Chondrocyte (in vitro differentiated cells): ENCODE measurements around the gene LGI2. TPM values are rescaled to one million over a fixed set of nuclear protein-coding genes. Genes with fewer than 3 reads are reported as not detected.

Experiments
- DNase-seq: peaks from one replicate; pipeline ENCODE4 v3.0.0; 2021; ENCODE audit warnings: mixed read lengths, low spot score
- H3K27ac Mint-ChIP-seq: one replicate; pipeline ENCODE4 v1.8.0; 2021; ENCODE audit warnings: mild to moderate bottlenecking, moderate library complexity, mixed read lengths; ENCODE audit not compliant: unreplicated experiment
- H3K27me3 Mint-ChIP-seq: 2 replicates; pipeline ENCODE4 v1.8.0; 2021; ENCODE audit warnings: low read depth, mixed read lengths
- H3K36me3 Mint-ChIP-seq: 2 replicates; pipeline ENCODE4 v1.8.0; 2021; ENCODE audit warnings: low read depth, mixed read lengths
- H3K4me1 Mint-ChIP-seq: 2 replicates; pipeline ENCODE4 v1.8.0; 2021; ENCODE audit warnings: low read depth, mild to moderate bottlenecking, mixed read lengths
- H3K4me3 Mint-ChIP-seq: one replicate; pipeline ENCODE4 v1.8.0; 2021; ENCODE audit warnings: mild to moderate bottlenecking, moderate library complexity, mixed read lengths; ENCODE audit not compliant: unreplicated experiment
- H3K9me3 Mint-ChIP-seq: 2 replicates; pipeline ENCODE4 v1.8.0; 2021; ENCODE audit warnings: low read depth, mixed read lengths
- total RNA-seq: library from RNA; stranded (reverse); gene quantifications from 3 replicates; pipeline ENCODE4 v1.2.1, GENCODE V29; 2021
- TF ChIP-seq, protein P1 (sequence below): fragments of 200-600 bp; sonication (generic); IDR thresholded peaks from 2 replicates; pipeline ENCODE4 v1.5.0; 2021; ENCODE audit warnings: antibody characterized with exemption, mild to moderate bottlenecking, moderate library complexity

Gene LGI2
- total RNA-seq, 1 donor from 2014 or later = 0.30 TPM

DNA sequence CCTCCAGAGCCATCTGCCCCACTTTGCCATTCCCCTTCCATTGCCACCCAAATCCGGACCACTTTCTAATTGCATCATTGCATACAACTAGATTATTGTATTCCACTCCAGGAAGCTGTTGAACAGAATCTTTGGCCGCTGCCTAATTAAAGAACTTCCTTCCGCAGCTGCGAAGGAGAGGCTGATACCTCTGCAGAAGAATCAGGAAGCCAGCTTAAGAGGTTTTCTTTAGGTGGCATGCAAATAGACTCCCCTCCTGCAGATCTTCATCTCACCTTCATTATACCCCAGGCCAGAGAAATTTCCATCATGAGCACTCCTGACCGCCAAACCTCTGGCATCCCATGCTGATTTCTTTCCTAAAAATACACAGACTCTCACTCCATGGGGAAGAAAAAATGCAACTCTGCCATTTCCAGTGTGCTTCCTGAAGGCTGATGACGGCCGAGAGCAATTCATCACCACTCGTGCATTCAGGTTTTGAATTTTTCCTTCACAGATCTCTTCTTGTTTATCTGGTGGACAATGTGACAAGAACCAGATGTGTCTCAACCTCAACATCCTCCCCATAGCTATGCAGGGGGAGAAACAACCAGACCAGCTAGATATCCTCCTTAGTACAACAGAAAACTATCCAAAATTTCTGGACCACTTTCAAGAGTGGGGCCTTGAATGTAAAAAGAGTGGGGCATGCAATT is 31.2 kb downstream of the LGI2 start:
- Mint-ChIP-seq H3K36me3 (no peaks in the 10 kb centered on the region), H3K27ac (no peak overlapping the region), H3K9me3 (peaks cover 3% of the 10 kb centered on the region), H3K4me3 (no peak overlapping the region), H3K27me3 (peaks cover 9% of the 10 kb centered on the region), H3K4me1 (peaks cover 13% of the 10 kb centered on the region)
- no peak for DNase-seq
- TF ChIP-seq, protein P1, sequence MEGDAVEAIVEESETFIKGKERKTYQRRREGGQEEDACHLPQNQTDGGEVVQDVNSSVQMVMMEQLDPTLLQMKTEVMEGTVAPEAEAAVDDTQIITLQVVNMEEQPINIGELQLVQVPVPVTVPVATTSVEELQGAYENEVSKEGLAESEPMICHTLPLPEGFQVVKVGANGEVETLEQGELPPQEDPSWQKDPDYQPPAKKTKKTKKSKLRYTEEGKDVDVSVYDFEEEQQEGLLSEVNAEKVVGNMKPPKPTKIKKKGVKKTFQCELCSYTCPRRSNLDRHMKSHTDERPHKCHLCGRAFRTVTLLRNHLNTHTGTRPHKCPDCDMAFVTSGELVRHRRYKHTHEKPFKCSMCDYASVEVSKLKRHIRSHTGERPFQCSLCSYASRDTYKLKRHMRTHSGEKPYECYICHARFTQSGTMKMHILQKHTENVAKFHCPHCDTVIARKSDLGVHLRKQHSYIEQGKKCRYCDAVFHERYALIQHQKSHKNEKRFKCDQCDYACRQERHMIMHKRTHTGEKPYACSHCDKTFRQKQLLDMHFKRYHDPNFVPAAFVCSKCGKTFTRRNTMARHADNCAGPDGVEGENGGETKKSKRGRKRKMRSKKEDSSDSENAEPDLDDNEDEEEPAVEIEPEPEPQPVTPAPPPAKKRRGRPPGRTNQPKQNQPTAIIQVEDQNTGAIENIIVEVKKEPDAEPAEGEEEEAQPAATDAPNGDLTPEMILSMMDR = no peak

DNA sequence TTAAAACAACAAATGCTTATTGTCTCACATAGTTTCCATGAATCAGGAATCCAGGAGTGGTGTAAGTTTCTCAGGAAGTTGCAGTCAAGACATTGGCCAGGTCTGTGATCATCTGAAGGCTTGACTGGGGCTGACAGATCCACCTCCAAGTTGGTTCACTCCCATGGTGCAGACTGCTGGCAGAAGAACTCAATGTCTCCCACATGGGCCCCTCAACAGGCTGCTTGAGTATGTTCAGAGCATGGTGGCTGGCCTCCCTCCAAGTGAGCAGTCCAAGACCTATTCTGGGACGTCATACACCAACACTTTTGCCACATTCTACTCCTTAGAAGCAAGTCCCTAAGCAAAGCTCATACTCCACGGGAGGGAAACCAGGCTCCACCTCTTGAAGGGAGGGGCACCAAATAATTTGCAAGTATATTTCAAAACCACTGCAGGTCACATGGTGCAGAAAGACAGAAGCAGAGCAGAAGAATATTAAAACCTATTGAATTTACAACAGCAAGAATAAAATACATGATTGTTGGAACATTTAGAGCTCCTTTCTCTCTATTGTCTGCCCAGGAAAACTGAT is 35.3 kb downstream of the LGI2 start:
- Mint-ChIP-seq H3K9me3 (peaks cover 7% of the 10 kb centered on the region), H3K4me3 (no peak overlapping the region), H3K4me1 (peaks cover 8% of the 10 kb centered on the region), H3K27me3 (peaks cover 4% of the 10 kb centered on the region), H3K36me3 (no peaks in the 10 kb centered on the region), H3K27ac (no peak overlapping the region)
- TF ChIP-seq, protein P1 = no peak
- DNase-seq = no peak

DNA sequence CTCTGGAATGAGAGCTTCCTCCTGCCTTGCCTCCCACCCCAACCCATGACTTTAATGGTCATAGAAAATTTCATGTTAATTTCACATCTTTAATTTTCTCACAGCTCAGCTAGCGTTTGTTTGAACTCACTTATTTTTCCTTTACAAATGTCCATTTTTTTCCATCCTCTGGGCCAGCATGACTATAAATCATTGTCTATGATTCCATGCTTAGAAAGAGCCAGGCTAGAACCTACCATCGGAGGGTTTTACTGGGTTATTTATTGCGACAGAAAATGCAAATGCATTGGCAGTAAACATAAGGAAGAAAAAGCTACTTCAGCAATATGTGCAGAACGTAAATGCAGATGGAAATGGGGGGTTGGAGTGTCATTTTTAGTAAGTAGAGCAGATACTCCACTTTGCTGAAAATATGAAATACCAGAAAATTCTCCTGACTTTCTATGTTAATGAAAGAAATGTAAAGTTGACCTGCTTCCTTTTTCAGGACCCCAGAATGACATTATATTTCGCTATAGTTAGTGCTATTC is 37.1 kb downstream of the LGI2 start:
- peaks cover 2% of the 10 kb centered on the region for H3K27me3 Mint-ChIP-seq
- DNase-seq = no peak
- no peak overlapping the region for H3K4me3 Mint-ChIP-seq
- no peaks in the 10 kb centered on the region for H3K36me3 Mint-ChIP-seq
- no peak overlapping the region for H3K27ac Mint-ChIP-seq
- H3K9me3 Mint-ChIP-seq = peaks cover 7% of the 10 kb centered on the region
- H3K4me1 Mint-ChIP-seq = no peaks in the 10 kb centered on the region
- TF ChIP-seq, protein P1 = no peak

DNA sequence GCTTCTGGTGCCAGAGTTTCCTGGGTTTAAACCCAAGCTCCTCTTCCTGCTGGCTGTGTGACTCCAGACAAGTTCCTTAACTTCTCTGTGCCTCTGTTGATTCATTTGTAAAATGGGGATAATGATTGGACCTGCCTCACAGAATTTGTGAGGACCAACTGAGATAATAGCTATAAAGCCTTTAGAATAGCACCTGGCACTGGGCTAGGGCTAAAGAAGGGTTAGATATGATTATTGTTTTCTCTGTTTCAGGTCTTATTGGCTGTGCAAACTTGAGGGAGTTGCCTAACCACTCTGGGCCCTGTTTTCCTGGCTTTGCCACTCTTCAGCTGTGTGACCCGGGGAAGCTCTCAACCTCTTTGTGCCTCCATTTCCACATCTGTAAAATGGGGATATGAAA is 37.8 kb downstream of the LGI2 start:
- no peak for DNase-seq
- peaks cover 7% of the 10 kb centered on the region for H3K9me3 Mint-ChIP-seq
- no peak overlapping the region for H3K4me3 Mint-ChIP-seq
- H3K36me3 Mint-ChIP-seq = no peaks in the 10 kb centered on the region
- peaks cover 2% of the 10 kb centered on the region for H3K27me3 Mint-ChIP-seq
- TF ChIP-seq, protein P1 = no peak
- no peak overlapping the region for H3K27ac Mint-ChIP-seq
- no peaks in the 10 kb centered on the region for H3K4me1 Mint-ChIP-seq

DNA sequence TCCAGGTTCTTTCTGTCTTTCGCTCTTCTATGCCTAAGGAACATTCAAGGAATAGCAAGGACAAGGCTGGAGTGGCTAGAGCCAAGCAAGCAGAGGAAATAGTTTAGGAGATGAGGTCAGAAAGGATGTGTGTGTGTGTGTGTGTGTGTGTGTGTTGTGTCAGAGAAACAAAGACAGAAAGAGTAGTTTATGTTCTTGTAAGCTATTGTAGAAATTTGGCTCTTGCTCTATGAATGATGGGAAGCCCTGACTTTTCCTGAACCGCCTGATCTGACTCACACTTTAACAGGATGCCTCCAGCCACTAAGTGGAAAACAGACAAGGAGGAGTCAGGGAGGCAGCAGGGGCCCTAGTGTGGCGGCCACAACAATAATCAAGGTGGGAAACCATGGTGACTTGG is 39.7 kb downstream of the LGI2 start:
- Mint-ChIP-seq H3K4me1 (no peaks in the 10 kb centered on the region), H3K9me3 (peaks cover 14% of the 10 kb centered on the region), H3K27ac (no peak overlapping the region), H3K27me3 (peaks cover 2% of the 10 kb centered on the region), H3K36me3 (no peaks in the 10 kb centered on the region), H3K4me3 (no peak overlapping the region)
- no peak for DNase-seq
- TF ChIP-seq, protein P1 = no peak
